C4-2B (cell line): ENCODE data around the gene INPP5J.

Experiments used
- ZFX ChIP-seq: fragments of 450-650 bp; IDR thresholded peaks from 2 replicates; pipeline ENCODE4 v1.6.1; 2017
- TF ChIP-seq, protein P1 (sequence below): fragments of 450-650 bp; conservative IDR thresholded peaks from 2 replicates; pipeline ENCODE4 v1.5.1; 2017; ENCODE audit warnings: mild to moderate bottlenecking

DNA sequence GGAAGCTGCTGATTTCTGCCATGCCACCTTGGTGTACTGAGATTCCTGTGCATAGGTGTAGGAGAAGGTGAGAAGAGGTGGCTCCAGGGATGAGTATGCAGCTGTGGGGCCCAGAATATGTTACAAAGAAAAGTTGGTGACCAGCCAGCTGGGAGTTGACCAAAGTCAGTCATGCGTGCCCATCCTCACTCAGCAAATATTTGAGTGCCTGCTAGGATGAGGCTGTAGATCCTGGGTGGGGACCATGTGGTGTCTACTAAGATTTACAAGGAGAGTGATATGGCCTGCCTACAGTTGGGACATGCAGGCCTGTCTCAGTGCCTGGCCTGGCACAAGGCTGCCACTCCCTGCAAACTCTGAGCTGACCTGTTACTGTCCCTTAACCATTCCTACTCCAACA lies 56.6 kb downstream of the INPP5J start:
- TF ChIP-seq, protein P1, sequence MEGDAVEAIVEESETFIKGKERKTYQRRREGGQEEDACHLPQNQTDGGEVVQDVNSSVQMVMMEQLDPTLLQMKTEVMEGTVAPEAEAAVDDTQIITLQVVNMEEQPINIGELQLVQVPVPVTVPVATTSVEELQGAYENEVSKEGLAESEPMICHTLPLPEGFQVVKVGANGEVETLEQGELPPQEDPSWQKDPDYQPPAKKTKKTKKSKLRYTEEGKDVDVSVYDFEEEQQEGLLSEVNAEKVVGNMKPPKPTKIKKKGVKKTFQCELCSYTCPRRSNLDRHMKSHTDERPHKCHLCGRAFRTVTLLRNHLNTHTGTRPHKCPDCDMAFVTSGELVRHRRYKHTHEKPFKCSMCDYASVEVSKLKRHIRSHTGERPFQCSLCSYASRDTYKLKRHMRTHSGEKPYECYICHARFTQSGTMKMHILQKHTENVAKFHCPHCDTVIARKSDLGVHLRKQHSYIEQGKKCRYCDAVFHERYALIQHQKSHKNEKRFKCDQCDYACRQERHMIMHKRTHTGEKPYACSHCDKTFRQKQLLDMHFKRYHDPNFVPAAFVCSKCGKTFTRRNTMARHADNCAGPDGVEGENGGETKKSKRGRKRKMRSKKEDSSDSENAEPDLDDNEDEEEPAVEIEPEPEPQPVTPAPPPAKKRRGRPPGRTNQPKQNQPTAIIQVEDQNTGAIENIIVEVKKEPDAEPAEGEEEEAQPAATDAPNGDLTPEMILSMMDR, result no peak
- TF ChIP-seq ZFX, result peak; percentile 48; the same call in 1 of the 2 replicates
